8988T (cell line): Measurements from ENCODE around the gene TMEM132E.
A peak's percentile ranks its signal among the peaks of the same experiment; 100 is the strongest.
"Not testable (repeated sequence)": the region's sequence is repeated elsewhere in the genome, so short reads cannot be mapped to it uniquely, and the experiment has no call there.

Experiments used
- DNase-seq: peaks from one replicate; pipeline ENCODE4 v3.0.0; 2011

Gene TMEM132E

GRCh38 chr17:34579017-34579946 is at the start of gene TMEM132E:
TSS of gene TMEM132E (plus strand) at chr17:34579582. CDS start at chr17:34581077, 1,495 bp downstream.
- DNase-seq: peak; percentile 35

DNA sequence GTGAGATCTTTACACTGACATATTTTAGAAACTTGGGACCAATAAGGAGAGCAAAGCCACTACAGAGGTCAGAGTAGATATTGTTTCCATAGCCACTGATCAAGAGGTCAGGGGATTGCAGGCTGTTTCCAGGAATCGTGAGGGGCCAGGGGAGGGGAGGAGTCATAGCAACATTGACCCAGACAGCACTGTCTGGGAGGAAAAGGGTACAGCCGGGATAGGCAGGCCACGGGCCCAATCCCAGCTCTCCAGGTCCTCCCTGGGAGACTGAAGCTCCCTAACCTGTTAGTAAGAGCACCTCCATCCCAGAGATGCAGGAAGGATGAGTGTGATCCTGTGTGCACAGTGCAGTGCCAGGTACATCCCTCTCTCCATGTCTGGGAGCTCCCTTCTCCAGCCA is 48.5 kb upstream of the TMEM132E start:
- DNase-seq: no peak

- no peak for DNase-seq
Observed at GRCh38 chr17:34532281-34533065, 46.9 kb upstream of the TMEM132E start.

GRCh38 chr17:34533806-34534527 is 45.4 kb upstream of the TMEM132E start:
- DNase-seq: no peak

GRCh38 chr17:34537445-34537844 is 41.9 kb upstream of the TMEM132E start:
- DNase-seq: no peak

- not testable (repeated sequence) for DNase-seq
Observed at GRCh38 chr17:34538582-34538981, 40.8 kb upstream of the TMEM132E start.

- no peak for DNase-seq
Observed at GRCh38 chr17:34539881-34540280, 39.5 kb upstream of the TMEM132E start.

GRCh38 chr17:34542700-34543336 is 36.6 kb upstream of the TMEM132E start:
- DNase-seq: no peak

GRCh38 chr17:34547453-34548063 is 31.8 kb upstream of the TMEM132E start:
- no peak for DNase-seq

- DNase-seq: no peak
Observed at GRCh38 chr17:34549966-34550365, 29.4 kb upstream of the TMEM132E start.

- DNase-seq: no peak
Observed at GRCh38 chr17:34553907-34554306, 25.5 kb upstream of the TMEM132E start.

DNA sequence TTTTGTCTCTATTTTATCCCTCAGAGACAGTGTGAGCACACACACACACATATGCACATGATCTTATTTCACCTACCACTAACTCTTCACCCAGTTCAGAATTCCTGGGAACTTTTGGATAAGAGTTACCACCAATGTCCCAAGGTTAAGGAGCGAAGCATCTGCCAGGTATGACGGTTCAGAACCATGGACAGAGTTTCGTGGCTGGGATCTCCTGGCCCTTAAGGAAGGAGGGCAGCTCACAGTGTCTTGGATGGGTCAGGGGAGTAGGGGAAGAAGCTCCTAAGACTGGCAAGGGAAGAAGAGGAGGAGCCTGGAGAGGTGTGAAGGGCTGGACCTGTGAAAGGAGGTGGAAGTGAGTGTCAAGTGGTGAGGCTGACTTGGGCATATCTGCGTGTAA is 23.0 kb upstream of the TMEM132E start:
- no peak for DNase-seq

- no peak for DNase-seq
Observed at GRCh38 chr17:34556931-34557330, 22.5 kb upstream of the TMEM132E start.

DNA sequence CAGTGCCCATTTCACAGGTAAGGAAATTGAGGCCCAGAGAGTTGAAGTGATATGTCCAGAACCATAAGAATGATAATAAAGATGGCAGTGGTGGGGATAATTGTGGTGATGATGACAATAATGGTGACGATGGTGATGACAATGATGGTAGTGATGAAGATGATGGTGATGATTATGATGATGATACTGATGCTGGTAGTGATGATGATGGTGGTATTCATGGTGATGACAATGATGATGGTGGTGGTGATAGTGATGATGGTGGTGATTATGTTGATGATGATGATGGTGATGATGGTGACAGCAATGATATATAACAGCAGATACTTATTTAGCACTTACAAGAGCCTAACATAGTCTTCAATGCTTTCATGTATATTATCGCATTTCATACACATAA is 18.1 kb upstream of the TMEM132E start:
- no peak for DNase-seq

DNA sequence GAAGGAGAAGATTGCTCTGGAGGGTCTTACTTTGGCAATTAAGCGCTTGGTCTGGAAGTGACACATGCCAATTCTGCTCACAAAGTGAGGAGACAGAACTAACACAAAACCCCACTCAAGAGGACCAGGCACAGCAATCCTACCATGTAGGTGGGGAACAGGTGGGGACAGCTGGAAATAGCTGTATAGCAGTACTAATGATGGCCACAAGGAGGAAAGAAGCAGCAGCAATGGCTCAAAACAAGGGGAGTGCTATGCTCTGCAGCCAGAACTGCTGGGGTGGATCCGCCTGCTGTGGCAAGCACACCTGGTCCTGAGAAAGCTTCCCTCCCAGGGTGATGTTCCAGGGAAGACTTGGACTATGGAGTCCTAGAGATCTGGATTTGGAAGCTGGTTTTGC is 17.0 kb upstream of the TMEM132E start:
- DNase-seq: no peak

DNA sequence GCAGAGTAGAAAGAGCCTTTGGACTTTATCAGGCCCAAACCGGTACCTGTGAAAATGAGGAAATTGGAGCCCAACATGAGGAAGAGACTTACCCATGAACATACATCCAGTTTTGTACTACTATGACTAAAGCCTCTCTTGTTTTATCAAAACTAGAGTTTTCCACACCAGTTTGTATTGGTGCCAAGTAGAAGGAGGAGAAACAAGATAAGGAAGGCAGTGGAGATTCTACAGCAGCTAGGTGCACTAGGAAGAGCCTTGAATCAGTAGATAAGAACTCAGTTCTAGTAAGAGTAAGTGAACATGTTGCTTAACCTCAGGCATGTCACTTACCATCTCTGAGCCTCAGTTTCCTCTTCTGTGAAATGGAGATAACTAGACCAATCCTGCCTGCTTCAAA is 13.7 kb upstream of the TMEM132E start:
- DNase-seq: no peak

DNA sequence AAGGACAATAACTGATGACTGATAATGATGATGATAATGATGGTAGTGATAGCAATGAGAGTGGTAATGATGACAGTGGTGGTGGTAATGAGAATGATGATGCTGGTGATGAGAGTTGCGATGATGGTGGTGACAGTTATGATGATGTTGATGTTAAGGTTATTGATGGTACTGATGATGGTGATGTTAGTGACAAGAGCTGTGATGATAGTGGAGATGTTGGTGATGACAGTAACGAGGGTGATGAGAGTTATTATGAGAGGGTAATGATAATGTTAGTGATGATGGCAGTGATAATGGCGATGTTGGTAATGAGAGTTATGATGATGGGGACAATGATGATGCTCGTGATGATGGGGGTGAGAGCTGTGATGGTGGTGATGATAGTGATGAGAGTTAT is 13.2 kb upstream of the TMEM132E start:
- DNase-seq: no peak

DNA sequence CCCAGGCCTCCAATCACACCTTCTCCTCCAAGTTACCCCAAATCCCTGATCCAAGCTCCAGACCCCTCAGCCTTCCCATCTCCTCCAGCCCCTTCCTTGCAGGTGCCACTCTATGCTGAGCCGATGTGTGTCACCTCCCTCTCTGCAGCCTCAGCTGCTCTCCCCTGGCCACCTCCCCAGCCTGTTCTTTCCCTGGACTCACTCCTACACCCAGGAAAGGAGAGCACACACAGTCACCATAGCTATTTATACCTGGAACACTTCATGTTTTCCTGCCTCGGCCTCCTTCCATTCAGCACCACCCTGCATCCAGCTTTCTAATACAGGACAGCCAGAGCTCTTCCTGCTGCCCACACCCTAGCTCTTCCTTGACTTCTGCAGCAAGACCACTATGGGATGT is 12.5 kb upstream of the TMEM132E start:
- no peak for DNase-seq

GRCh38 chr17:34567691-34568465 is 11.5 kb upstream of the TMEM132E start:
- DNase-seq: no peak

DNA sequence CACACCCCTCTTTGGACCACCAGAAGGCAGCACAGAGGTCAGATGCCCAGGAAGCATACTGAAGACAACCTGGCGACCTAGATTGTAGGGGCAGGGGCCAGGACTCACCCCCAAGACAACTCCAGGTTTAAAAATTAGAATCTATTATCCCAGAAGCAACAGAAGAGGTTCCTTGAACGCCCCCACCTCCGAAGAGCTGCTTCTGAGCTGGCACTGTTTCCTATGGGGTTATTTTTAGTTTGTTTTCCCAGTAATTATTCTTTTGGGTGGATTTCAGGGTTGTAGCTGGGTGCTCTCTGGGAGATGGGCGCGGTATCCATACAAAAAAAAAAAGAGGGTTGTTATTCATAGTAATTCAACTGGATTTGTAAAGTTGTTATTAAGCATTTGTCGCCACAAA is 10.4 kb upstream of the TMEM132E start:
- no peak for DNase-seq

DNA sequence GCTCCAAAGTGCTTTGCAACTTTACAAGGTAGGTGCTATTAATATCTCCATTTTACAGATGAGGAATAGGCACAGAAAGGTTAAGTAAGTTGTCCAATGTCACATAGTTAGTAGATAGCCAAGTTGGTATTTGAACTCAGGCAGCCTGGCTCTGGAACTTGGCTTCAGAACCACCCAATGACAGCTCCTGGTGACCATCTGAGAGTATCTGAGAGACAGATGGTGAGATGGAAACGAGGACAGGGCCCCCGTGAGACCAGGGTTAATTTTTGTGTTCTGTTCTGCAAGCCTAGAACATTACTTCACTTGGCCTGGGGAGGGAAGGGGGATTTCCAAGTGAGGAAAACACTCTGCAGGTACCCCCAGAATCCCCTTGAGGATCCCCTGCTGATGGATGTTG is 9.8 kb upstream of the TMEM132E start:
- DNase-seq: no peak

DNA sequence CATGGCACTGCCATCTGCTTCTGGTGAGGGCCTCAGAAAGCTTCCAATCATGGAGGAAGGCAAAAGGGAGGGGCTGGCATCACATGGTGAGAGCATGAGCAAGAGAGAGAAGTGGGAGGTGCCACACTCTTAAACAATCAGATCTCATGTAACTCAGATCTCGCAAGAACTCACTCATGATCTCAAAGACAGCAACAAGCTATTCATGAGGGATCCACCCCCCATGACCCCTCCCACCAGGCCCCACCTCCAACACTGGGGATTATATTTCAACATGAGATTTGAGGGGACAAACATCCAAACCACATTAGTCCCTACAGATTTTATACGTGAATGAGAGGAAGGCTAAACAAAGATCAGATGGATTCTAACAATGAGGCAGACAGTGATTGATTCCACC is 8.9 kb upstream of the TMEM132E start:
- no peak for DNase-seq
